Activated T-cell treated with anti-CD3 and anti-CD28 coated beads, Interleukin-2, amount 50 U/mL, for 4 hours (primary cell): ENCODE results near the gene CEL. TPM values are rescaled to one million over a fixed set of nuclear protein-coding genes. Genes with fewer than 3 reads are reported as not detected.
"Not testable (repeated sequence)": the region's sequence is repeated elsewhere in the genome, so short reads cannot be mapped to it uniquely, and the experiment has no call there.

Source experiments
- ATAC-seq, 2 donors: fragments of 200-7000 bp; cut with Tn5 transposase; one replicate each; pipeline ENCODE4 v1.10.0; 2021
- DNase-seq: peaks from one replicate; pipeline ENCODE4 v3.0.0-alpha.2; 2020
- H3K27me3 Mint-ChIP-seq: one replicate; pipeline ENCODE4 v1.8.0; 2021; ENCODE audit warnings: low read depth, mixed read lengths
- H3K36me3 Mint-ChIP-seq: one replicate; pipeline ENCODE4 v1.8.0; 2022; ENCODE audit warnings: mixed read lengths; ENCODE audit not compliant: insufficient read depth
- H3K4me1 Mint-ChIP-seq: one replicate; pipeline ENCODE4 v1.8.0; 2021; ENCODE audit warnings: low read depth, mixed read lengths
- H3K4me3 Mint-ChIP-seq: one replicate; pipeline ENCODE4 v1.8.0; 2021; ENCODE audit warnings: mild to moderate bottlenecking, moderate library complexity, mixed read lengths
- H3K9me3 Mint-ChIP-seq: one replicate; pipeline ENCODE4 v1.8.0; 2021; ENCODE audit warnings: mixed read lengths
- total RNA-seq, 3 donors: library from RNA; stranded (reverse); gene quantifications; one replicate each; pipeline ENCODE4 v1.2.1, GENCODE V29; 2021

The CEL gene
- total RNA-seq, 3 donors from 2014 or later: 3.1 to 4.7 (median 3.9) TPM

GRCh38 chr9:133090752-133091385 is 29.1 kb downstream of the CEL start:
- H3K9me3 Mint-ChIP-seq: peaks cover 7% of the 10 kb centered on the region
- ATAC-seq (no peak), DNase-seq (no peak)
- H3K36me3 Mint-ChIP-seq: peaks cover under 1% of the 10 kb centered on the region
- H3K4me1 Mint-ChIP-seq: no peaks in the 10 kb centered on the region
- H3K27me3 Mint-ChIP-seq: no peaks in the 10 kb centered on the region
- no peak overlapping the region for H3K4me3 Mint-ChIP-seq

DNA sequence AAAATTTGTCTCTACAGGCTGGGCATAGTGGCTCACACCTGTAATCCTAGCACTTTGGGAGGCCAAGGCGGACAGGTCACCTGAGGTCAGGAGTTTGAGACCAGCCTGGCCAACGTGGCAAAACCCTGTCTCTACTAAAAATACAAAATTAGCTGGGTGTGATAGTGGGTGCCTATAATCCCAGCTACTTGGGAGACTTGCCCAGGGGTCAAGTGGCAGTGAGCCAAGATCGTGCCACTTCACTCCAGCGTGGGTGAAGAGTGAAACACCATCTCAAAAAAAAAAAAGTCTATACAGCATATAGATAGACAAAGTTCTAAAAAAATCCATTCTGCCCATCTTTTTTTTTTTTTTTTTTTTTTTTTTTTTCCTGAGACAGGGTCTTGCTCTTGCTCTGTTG is 32.6 kb downstream of the CEL start:
- ATAC-seq, H3K4me3 Mint-ChIP-seq, H3K4me1 Mint-ChIP-seq, H3K27me3 Mint-ChIP-seq, DNase-seq: not testable (repeated sequence)
- peaks cover 14% of the 10 kb centered on the region for H3K9me3 Mint-ChIP-seq
- peaks cover 30% of the 10 kb centered on the region for H3K36me3 Mint-ChIP-seq

GRCh38 chr9:133094842-133095393 is 33.1 kb downstream of the CEL start:
- ATAC-seq: no peak
- H3K27me3 Mint-ChIP-seq: no peaks in the 10 kb centered on the region
- H3K9me3 Mint-ChIP-seq: peaks cover 14% of the 10 kb centered on the region
- H3K4me3 Mint-ChIP-seq: no peak overlapping the region
- DNase-seq: no peak
- no peaks in the 10 kb centered on the region for H3K4me1 Mint-ChIP-seq
- H3K36me3 Mint-ChIP-seq: peaks cover 30% of the 10 kb centered on the region

DNA sequence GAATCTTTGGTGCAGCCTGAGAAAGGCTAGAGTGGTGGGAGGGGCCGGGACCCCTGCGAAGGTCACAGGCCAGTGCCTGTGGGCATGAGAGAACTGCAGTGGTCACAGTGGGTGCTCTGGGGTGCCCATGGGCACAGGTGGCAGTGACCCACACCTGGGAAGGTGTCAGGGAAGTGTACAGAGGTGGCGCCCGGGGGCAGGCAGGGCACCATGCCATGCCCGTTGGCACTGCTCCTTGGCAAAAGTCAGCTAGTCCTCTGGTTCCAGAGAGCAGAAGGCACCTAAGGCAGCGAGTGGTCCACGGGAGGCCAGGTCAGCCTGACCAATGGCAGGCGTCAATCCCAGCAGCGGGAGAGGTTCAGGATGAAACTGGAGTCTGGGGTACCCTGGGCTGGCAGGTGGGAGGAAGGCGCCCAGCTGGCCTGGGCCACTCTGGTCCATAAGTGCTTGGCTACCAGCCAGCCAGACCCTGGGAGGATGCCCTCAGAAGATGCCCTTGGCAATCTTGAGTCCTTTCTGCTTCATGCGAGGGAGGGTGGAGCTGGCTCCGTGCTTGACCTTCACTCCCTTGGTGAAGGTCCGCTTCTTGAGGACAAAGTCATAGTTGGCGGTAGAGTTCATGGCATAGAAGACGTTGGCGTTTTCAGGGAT is 36.4 kb downstream of the CEL start:
- H3K36me3 Mint-ChIP-seq: peaks cover 48% of the 10 kb centered on the region
- DNase-seq (no peak), ATAC-seq (no peak)
- no peaks in the 10 kb centered on the region for H3K27me3 Mint-ChIP-seq
- peaks cover 14% of the 10 kb centered on the region for H3K9me3 Mint-ChIP-seq
- H3K4me1 Mint-ChIP-seq: no peaks in the 10 kb centered on the region
- no peak overlapping the region for H3K4me3 Mint-ChIP-seq

GRCh38 chr9:133098871-133099270 is 37.1 kb downstream of the CEL start:
- Mint-ChIP-seq H3K36me3 (peaks cover 48% of the 10 kb centered on the region), H3K9me3 (peaks cover 14% of the 10 kb centered on the region), H3K4me1 (no peaks in the 10 kb centered on the region), H3K4me3 (no peak overlapping the region), H3K27me3 (no peaks in the 10 kb centered on the region)
- ATAC-seq (no peak), DNase-seq (no peak)

DNA sequence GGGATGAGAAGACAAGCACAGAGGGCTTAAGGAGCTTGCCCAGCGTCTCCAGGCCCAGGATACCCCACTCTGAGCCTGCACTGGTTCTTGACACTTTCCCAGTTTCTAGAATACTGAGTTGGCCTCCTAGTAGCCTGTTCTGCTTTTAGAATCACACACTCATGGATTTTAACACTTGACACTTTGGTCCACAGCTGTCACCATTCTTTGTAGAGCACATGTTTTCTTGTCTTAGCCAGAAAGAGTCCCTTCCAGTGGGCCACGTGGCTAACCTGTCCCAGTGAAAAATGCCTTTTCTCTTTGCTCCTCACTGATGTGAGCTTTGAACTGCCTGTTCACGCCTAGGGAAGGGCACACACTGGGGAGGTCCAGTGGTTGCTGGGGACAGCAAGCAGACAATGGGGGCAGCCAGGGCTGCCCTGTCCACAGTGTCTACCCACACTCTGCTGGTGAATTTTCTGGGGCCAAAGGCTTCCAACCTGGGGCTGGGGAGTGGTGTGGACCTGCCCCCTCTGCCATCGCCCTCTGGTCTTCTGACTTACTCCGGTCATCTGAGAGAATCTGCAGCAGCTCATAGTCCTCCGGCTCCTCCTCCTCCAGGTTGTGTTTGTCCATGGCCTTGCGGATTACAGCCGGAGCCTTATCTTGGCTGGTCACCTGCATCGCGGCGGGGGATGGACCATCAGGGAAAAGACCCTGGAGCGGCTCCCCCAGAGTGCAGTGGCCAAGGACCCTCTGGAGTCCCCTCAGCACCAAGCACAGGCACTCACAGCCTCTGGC is 38.1 kb downstream of the CEL start:
- ATAC-seq (no peak), DNase-seq (no peak)
- Mint-ChIP-seq H3K4me1 (no peaks in the 10 kb centered on the region), H3K9me3 (peaks cover 12% of the 10 kb centered on the region), H3K27me3 (no peaks in the 10 kb centered on the region), H3K36me3 (peaks cover 48% of the 10 kb centered on the region), H3K4me3 (no peak overlapping the region)

- DNase-seq (no peak), ATAC-seq (no peak)
- Mint-ChIP-seq H3K9me3 (peaks cover 8% of the 10 kb centered on the region), H3K4me3 (no peak overlapping the region), H3K27me3 (no peaks in the 10 kb centered on the region), H3K36me3 (peaks cover 48% of the 10 kb centered on the region), H3K4me1 (no peaks in the 10 kb centered on the region)
Measured at GRCh38 chr9:133100506-133101355, 39.0 kb downstream of the CEL start.

GRCh38 chr9:133101356-133102189 is 39.8 kb downstream of the CEL start:
- ATAC-seq (no peak), DNase-seq (no peak)
- H3K9me3 Mint-ChIP-seq: peaks cover under 1% of the 10 kb centered on the region
- H3K36me3 Mint-ChIP-seq: peaks cover 44% of the 10 kb centered on the region
- no peaks in the 10 kb centered on the region for H3K27me3 Mint-ChIP-seq
- H3K4me3 Mint-ChIP-seq: no peak overlapping the region
- no peaks in the 10 kb centered on the region for H3K4me1 Mint-ChIP-seq

DNA sequence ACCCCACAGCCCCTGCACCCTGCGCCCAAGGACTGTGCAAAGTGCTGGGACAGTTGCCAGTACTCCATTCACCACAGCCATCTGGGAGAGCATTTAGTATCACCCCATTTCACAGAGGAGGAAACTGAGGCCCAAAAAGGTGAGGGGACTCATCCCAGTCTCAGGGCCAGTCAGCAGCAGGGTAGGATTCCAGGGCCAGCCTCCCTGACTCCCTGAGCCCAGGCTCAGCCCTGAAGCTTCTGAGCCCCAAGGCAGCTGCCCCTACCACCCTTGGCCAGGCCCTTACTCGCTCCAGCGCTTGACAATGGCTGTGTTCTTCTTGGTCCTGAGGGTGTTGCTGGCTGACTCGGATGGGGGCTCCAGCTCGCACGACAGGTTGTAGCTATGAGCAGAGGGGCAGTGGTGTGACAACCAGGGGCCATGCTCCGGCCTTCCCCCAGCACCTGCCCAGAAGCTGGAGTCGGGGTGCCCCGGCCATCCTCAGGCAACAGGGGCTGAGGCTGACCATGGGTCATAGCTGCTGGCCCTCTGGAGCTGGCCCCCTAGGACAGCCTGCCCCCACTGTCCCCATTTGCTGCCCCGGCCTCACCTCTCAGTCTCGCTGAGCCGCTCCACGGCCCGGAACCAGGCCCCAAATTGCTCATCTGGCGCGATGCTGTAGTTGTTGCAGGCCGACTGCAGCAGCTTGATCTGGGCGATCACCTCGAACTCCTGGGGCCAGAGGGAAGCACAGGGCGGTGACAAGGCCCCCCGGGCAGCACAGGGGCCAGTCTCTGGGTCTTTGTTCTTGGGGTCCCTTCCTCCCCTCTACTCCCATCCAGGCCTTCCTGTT is 40.6 kb downstream of the CEL start:
- no peak overlapping the region for H3K4me3 Mint-ChIP-seq
- peaks cover 42% of the 10 kb centered on the region for H3K36me3 Mint-ChIP-seq
- ATAC-seq (no peak), DNase-seq (no peak)
- no peaks in the 10 kb centered on the region for H3K27me3 Mint-ChIP-seq
- H3K9me3 Mint-ChIP-seq: no peaks in the 10 kb centered on the region
- no peaks in the 10 kb centered on the region for H3K4me1 Mint-ChIP-seq

GRCh38 chr9:133103183-133103986 is 41.6 kb downstream of the CEL start:
- Mint-ChIP-seq H3K36me3 (peaks cover 33% of the 10 kb centered on the region), H3K27me3 (no peaks in the 10 kb centered on the region), H3K4me1 (no peaks in the 10 kb centered on the region), H3K9me3 (no peaks in the 10 kb centered on the region), H3K4me3 (no peak overlapping the region)
- DNase-seq: peak; percentile 52
- ATAC-seq: peak; percentile 48 to 62

DNA sequence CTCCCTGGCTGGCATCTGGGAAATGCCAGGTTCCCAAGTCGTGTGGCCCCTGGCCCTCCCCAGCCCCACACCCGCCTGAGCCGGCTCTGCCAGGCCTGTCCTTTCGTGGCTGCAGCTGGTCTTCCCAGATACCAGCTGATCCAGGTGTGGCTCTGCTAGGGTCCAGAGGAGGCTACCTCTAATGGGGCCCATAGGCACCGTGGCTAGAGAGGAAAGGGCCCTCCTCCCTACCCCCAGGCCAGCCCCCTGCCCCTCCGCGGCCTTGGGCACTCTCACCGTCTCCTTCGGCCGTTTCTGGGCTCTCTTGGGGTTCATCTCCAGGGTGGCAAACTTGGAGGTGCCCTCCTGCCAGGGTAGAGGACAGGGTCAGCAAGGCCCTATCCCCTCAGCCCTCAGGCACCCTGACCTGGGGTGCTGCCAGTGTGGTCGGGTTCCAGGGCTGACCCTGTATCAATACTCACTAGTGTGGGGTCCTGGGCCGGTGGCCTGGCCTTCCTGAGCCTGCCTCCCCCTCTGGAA is 42.3 kb downstream of the CEL start:
- Mint-ChIP-seq H3K27me3 (no peaks in the 10 kb centered on the region), H3K9me3 (no peaks in the 10 kb centered on the region), H3K4me1 (no peaks in the 10 kb centered on the region), H3K4me3 (no peak overlapping the region), H3K36me3 (peaks cover 28% of the 10 kb centered on the region)
- ATAC-seq (no peak), DNase-seq (no peak)
